ENCODE measurements around the gene ENTPD6. TPM values are rescaled to one million over a fixed set of nuclear protein-coding genes. Genes with fewer than 3 reads are reported as not detected.
A peak's percentile ranks its signal among the peaks of the same experiment; 100 is the strongest.

ENTPD6 gene
- total RNA-seq, 1 experiment from 2014 or later = 56.3 TPM

- no peak overlapping the region for H3K27ac Mint-ChIP-seq (ENCODE audit: unreplicated experiment)
- H3K27me3 Mint-ChIP-seq (ENCODE audit: unreplicated experiment) = no peaks in the 10 kb centered on the region
- DNase-seq = no peak
- intact Hi-C loops (cut with micrococcal nuclease; ENCODE audit: unreplicated experiment) = no loop called here
- H3K4me1 Mint-ChIP-seq (ENCODE audit: low read depth, unreplicated experiment) = peaks cover 17% of the 10 kb centered on the region
- BruUV-seq (replicated peaks) = no TSS peak
- no peaks in the 10 kb centered on the region for H3K36me3 Mint-ChIP-seq (ENCODE audit: insufficient read depth, unreplicated experiment)
- no peak overlapping the region for H3K4me3 Mint-ChIP-seq (ENCODE audit: low read depth, unreplicated experiment)
- CTCF ChIA-PET = no interaction called here
- TF ChIP-seq, protein P1, sequence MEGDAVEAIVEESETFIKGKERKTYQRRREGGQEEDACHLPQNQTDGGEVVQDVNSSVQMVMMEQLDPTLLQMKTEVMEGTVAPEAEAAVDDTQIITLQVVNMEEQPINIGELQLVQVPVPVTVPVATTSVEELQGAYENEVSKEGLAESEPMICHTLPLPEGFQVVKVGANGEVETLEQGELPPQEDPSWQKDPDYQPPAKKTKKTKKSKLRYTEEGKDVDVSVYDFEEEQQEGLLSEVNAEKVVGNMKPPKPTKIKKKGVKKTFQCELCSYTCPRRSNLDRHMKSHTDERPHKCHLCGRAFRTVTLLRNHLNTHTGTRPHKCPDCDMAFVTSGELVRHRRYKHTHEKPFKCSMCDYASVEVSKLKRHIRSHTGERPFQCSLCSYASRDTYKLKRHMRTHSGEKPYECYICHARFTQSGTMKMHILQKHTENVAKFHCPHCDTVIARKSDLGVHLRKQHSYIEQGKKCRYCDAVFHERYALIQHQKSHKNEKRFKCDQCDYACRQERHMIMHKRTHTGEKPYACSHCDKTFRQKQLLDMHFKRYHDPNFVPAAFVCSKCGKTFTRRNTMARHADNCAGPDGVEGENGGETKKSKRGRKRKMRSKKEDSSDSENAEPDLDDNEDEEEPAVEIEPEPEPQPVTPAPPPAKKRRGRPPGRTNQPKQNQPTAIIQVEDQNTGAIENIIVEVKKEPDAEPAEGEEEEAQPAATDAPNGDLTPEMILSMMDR (IDR thresholded peaks at IDR 0.05; ENCODE audit: unreplicated experiment) = no peak
- H3K9me3 Mint-ChIP-seq (ENCODE audit: low read depth, unreplicated experiment) = no peaks in the 10 kb centered on the region
Measured at GRCh38 chr20:25206063-25206403, 10.5 kb downstream of the ENTPD6 start.

GRCh38 chr20:25206548-25206947 is 11.0 kb downstream of the ENTPD6 start:
- CTCF ChIA-PET = no interaction called here
- DNase-seq = no peak
- Mint-ChIP-seq H3K27ac (ENCODE audit: unreplicated experiment) (no peak overlapping the region), H3K27me3 (ENCODE audit: unreplicated experiment) (no peaks in the 10 kb centered on the region), H3K4me1 (ENCODE audit: low read depth, unreplicated experiment) (peaks cover 12% of the 10 kb centered on the region), H3K4me3 (ENCODE audit: low read depth, unreplicated experiment) (no peak overlapping the region), H3K9me3 (ENCODE audit: low read depth, unreplicated experiment) (no peaks in the 10 kb centered on the region), H3K36me3 (ENCODE audit: insufficient read depth, unreplicated experiment) (no peaks in the 10 kb centered on the region)
- no TSS peak for BruUV-seq (replicated peaks)
- intact Hi-C loops (cut with micrococcal nuclease; ENCODE audit: unreplicated experiment) = no loop called here
- TF ChIP-seq, protein P1 (IDR thresholded peaks at IDR 0.05; ENCODE audit: unreplicated experiment) = no peak

GRCh38 chr20:25207149-25207959 is 11.8 kb downstream of the ENTPD6 start:
- H3K4me3 Mint-ChIP-seq (ENCODE audit: low read depth, unreplicated experiment) = no peak overlapping the region
- no peaks in the 10 kb centered on the region for H3K9me3 Mint-ChIP-seq (ENCODE audit: low read depth, unreplicated experiment)
- CTCF ChIA-PET = no interaction called here
- intact Hi-C loops (cut with micrococcal nuclease; ENCODE audit: unreplicated experiment) = no loop called here
- no peaks in the 10 kb centered on the region for H3K27me3 Mint-ChIP-seq (ENCODE audit: unreplicated experiment)
- peaks cover 9% of the 10 kb centered on the region for H3K4me1 Mint-ChIP-seq (ENCODE audit: low read depth, unreplicated experiment)
- TF ChIP-seq, protein P1 (IDR thresholded peaks at IDR 0.05; ENCODE audit: unreplicated experiment) = no peak
- DNase-seq = no peak
- BruUV-seq (replicated peaks) = no TSS peak
- H3K27ac Mint-ChIP-seq (ENCODE audit: unreplicated experiment) = peak overlapping the region; percentile 63
- no peaks in the 10 kb centered on the region for H3K36me3 Mint-ChIP-seq (ENCODE audit: insufficient read depth, unreplicated experiment)

DNA sequence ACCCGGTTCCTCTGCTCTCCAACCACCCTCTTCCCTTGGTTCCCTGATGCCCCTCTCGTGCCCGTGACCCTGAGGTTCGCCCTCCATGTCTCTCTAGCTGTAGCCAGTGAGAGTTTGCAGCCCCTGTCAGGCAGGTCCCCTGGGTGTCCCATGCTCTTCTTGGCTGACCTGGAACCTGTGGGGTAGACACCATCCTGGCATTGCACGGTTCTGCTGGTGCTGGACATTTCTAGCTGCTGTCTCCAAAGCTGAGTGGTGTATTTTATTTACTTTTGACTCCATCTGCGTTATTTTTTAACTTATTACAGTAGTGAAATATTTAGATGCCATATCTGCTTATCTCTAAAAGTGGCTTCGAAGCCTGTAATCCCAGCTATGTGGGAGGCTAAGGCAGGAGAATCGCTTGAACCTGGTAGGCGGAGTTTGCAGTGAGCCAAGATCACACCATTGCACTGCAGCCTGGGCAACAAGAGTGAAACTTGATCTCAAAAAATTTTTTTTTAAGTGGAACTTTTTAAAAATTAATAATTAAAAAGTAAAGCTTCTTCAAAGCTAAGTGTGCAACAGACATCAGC is 12.5 kb downstream of the ENTPD6 start:
- TF ChIP-seq, protein P1 (IDR thresholded peaks at IDR 0.05; ENCODE audit: unreplicated experiment) = no peak
- Mint-ChIP-seq H3K4me3 (ENCODE audit: low read depth, unreplicated experiment) (no peak overlapping the region), H3K4me1 (ENCODE audit: low read depth, unreplicated experiment) (peaks cover 6% of the 10 kb centered on the region), H3K27me3 (ENCODE audit: unreplicated experiment) (no peaks in the 10 kb centered on the region), H3K27ac (ENCODE audit: unreplicated experiment) (peak overlapping the region; percentile 63), H3K36me3 (ENCODE audit: insufficient read depth, unreplicated experiment) (no peaks in the 10 kb centered on the region), H3K9me3 (ENCODE audit: low read depth, unreplicated experiment) (no peaks in the 10 kb centered on the region)
- no TSS peak for BruUV-seq (replicated peaks)
- intact Hi-C loops (cut with micrococcal nuclease; ENCODE audit: unreplicated experiment) = no loop called here
- CTCF ChIA-PET = no interaction called here
- DNase-seq = no peak
